Body of pancreas (tissue), 4 donors: ENCODE results near the gene ADAMTS3.

ENCODE experiments used
- CTCF ChIP-seq, 7 experiments: fragments of 450-650 bp in 4 of 7; fragments of 200-600 bp in 3 of 7; sonication (generic) in 3 of 7; IDR thresholded peaks; one replicate each; pipeline ENCODE4 v1.5.1; 2016 to 2019; ENCODE audit warnings: antibody characterized with exemption in 7 of 7
- POLR2A ChIP-seq, 3 donors: fragments of 450-650 bp; IDR thresholded peaks; one replicate each; pipeline ENCODE4 v1.6.1; 2016; ENCODE audit warnings: antibody characterized with exemption in 3 of 3, mild to moderate bottlenecking in 2 of 3

GRCh38 chr4:72305080-72305479, 263.9 kb downstream of the ADAMTS3 start:
- TF ChIP-seq POLR2A (IDR thresholded peaks at IDR 0.05) (no peak), CTCF (IDR thresholded peaks at IDR 0.05) (no peak)
